Lung (tissue), 12 donors: ENCODE results near the gene IPPK. TPM values are rescaled to one million over a fixed set of nuclear protein-coding genes. Genes with fewer than 3 reads are reported as not detected.
A peak's percentile ranks its signal among the peaks of the same experiment; 100 is the strongest.

Experiments
- ATAC-seq: fragments of 200-7000 bp; cut with Tn5 transposase; one replicate; pipeline ENCODE4 v1.9.1; 2020; ENCODE audit warnings: moderate number of reproducible peaks; ENCODE audit not compliant: insufficient read depth, low FRiP score
- DNase-seq, 3 donors: peaks; one replicate each; pipeline ENCODE4 v3.0.0-alpha.2; 2013 to 2017
- H3K27ac ChIP-seq, 2 donors: one replicate each; pipeline ENCODE4 v1.5.1; 2013; ENCODE audit warnings: mild to moderate bottlenecking in 2 of 2, moderate library complexity in 2 of 2, control low read depth in 1 of 2, inconsistent platforms in 1 of 2, low read depth in 1 of 2, low read length in 1 of 2
- H3K27me3 ChIP-seq, 3 donors: one replicate each; pipeline ENCODE4 v1.5.1; 2013; ENCODE audit warnings: low read length in 2 of 3; ENCODE audit not compliant: control insufficient read depth in 3 of 3, insufficient read depth in 3 of 3
- H3K36me3 ChIP-seq, 4 donors: one replicate each; pipeline ENCODE4 v1.5.1; 2013; ENCODE audit warnings: low read length in 4 of 4, mild to moderate bottlenecking in 1 of 4, moderate library complexity in 1 of 4; ENCODE audit not compliant: control insufficient read depth in 4 of 4, insufficient read depth in 4 of 4
- H3K4me1 ChIP-seq, 5 donors: one replicate each; pipeline ENCODE4 v1.5.1; 2013; ENCODE audit warnings: low read length in 5 of 5, mild to moderate bottlenecking in 2 of 5, moderate library complexity in 1 of 5; ENCODE audit not compliant: control insufficient read depth in 5 of 5, insufficient read depth in 5 of 5
- H3K4me3 ChIP-seq: one replicate; pipeline ENCODE4 v1.5.1; 2013; ENCODE audit warnings: mild to moderate bottlenecking, control low read depth, moderate library complexity
- H3K9ac ChIP-seq, 2 donors: one replicate each; pipeline ENCODE4 v1.5.1; 2013; ENCODE audit warnings: low read length in 2 of 2, control low read depth in 1 of 2; ENCODE audit not compliant: insufficient read depth in 1 of 2
- H3K9me3 ChIP-seq, 4 donors: one replicate each; pipeline ENCODE4 v1.5.1; 2013; ENCODE audit warnings: low read length in 3 of 4, mild to moderate bottlenecking in 1 of 4, moderate library complexity in 1 of 4; ENCODE audit not compliant: control insufficient read depth in 4 of 4, insufficient read depth in 3 of 4
- WGBS, 2 donors: extraction: QIAGEN DNeasy Blood & Tissue Kit; methylation state at CpG; one replicate each; pipeline ENCODE4 v1.1.7; 2013; 5-methylcytosine and 5-hydroxymethylcytosine counted together
- polyA plus RNA-seq, 2 donors: library from polyadenylated mRNA; stranded (reverse); fragments of 200-250 nt; gene quantifications; one replicate each; pipeline ENCODE4 v1.2.1, GENCODE V29; 2013
- total RNA-seq, 2 donors: library from RNA; depleted of rRNA in 1 of 2; stranded (reverse); fragments of >200 nt in 1 of 2; gene quantifications; one replicate each; pipeline ENCODE4 v1.2.1, GENCODE V29; 2014 to 2021
- TF ChIP-seq, protein P1 (sequence below): IDR thresholded peaks from 2 replicates; pipeline ENCODE4 v1.5.1; 2012; ENCODE audit warnings: mild to moderate bottlenecking; ENCODE audit errors: control extremely low read depth, extremely low read depth
- donor health status: control.
- donor health status: control.
- donor health status: Bipolar disorder and iron deficiency.
- donor health status: healthy.
- donor health status: DM: yes; HTN: yes; CAD: no.

IPPK gene
- total and polyA plus RNA-seq, 4 donors, result 6.0 to 9.6 (median 6.8) TPM

DNA sequence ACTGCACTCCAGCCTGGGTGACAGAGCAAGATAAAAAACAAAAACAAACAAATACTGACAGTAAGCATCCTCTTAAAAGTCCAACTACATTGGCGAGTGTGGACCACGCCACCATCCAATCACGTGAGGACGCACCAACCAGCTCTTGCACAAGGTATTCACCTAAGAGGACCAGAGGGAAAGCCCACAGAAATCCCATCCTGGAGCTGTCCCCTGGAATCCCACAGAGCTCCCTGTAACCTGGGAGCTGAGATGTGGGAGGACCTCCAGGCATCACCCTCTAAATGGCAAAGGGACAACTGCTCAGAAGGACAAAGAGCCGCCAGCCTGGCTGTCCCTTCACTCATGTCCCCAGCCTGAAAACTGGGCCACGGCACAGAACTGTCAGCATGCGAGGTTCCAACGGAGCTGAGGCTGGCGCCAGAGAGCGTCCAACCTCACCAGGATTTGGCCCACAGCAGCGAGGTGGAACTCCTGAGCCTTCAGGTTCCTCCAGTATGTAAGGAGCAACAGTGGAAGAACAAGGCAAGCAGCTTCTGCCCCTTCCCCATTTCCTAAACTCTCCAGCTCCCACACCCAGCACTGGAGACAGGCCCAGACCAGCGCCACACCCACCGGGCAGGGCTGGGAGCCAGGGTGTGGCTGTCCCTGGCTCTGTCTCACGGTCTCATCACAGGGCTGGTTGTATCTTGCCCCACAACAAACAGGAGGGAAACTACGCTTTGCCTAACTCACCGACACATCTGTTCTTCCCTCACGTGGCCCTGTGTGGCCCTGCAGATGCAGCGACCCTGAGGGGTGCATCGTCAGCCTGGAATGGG, 15.2 kb downstream of the IPPK start:
- no peak overlapping the region for H3K27ac ChIP-seq
- 93 to 94% methylated on average over 19 of the region's 19 CpGs for WGBS, 2 donors
- no peaks in the 10 kb centered on the region for H3K9me3 ChIP-seq
- TF ChIP-seq, protein P1, sequence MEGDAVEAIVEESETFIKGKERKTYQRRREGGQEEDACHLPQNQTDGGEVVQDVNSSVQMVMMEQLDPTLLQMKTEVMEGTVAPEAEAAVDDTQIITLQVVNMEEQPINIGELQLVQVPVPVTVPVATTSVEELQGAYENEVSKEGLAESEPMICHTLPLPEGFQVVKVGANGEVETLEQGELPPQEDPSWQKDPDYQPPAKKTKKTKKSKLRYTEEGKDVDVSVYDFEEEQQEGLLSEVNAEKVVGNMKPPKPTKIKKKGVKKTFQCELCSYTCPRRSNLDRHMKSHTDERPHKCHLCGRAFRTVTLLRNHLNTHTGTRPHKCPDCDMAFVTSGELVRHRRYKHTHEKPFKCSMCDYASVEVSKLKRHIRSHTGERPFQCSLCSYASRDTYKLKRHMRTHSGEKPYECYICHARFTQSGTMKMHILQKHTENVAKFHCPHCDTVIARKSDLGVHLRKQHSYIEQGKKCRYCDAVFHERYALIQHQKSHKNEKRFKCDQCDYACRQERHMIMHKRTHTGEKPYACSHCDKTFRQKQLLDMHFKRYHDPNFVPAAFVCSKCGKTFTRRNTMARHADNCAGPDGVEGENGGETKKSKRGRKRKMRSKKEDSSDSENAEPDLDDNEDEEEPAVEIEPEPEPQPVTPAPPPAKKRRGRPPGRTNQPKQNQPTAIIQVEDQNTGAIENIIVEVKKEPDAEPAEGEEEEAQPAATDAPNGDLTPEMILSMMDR, result no peak
- peaks cover 0 to 47% (median 2%) of the 10 kb centered on the region in 4 donors for H3K36me3 ChIP-seq
- ATAC-seq (no peak), DNase-seq (no peak)
- H3K27me3 ChIP-seq, result no peaks in the 10 kb centered on the region
- H3K9ac ChIP-seq, result no peak overlapping the region
- no peaks in the 10 kb centered on the region for H3K4me1 ChIP-seq
- no peak overlapping the region for H3K4me3 ChIP-seq

DNA sequence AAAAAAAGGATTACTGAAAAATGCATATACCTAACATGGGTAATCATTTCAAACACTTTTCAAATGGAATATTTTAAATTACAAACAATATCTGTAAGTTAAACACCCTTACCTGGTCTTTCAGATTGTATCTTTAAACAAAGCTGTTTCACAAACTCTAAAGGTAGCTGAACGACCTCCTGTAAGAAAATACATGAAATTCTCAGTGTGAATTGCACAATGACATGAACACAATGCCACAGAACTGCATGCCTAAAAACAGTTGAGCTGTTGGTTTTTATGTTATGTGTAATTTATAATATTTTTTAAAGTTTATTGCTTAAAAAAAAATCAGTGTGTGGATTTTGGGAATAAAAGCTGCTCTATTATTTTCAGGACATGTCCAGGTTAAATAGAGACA, 17.5 kb downstream of the IPPK start:
- peaks cover 7 to 56% (median 12%) of the 10 kb centered on the region in 4 donors for H3K36me3 ChIP-seq
- H3K4me3 ChIP-seq, result no peak overlapping the region
- ATAC-seq, result no peak

DNA sequence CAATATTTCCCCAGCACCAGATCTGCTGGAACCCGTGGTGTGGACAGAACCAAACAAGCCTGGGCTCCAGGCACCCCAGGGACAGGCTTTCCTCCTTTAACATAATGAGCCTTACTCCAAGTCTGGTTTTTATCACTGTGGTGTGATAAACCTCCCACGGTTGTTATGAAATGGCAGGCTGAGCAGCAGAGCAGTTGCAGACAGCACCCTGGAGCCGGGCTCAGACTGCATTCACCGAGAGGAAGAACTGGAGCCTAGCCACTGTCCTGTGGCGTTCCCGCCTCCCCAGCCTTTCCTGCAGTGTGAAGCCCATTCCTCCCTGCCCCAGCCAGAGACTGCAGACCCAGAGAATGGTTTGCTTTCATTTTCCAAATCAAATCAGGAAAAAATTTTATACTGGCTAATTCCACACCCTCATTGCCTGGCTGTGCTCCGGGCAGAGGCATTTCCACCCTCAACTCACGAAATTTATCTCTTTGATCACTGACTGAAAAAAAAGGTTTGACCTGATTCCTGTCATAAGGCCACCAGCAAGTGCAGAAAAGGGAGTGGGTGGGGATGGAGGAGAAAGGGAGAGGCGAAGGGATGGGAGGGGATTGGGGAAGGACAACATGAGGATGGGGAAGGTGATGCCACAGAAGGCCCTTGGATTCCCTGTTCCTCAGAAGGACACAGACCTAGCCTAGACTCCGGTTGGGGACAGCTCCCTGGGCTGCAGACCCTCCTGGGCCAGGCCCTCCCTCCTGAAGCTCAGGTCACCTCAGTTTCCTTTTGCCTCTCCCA, 18.9 kb downstream of the IPPK start:
- 85 to 87% methylated on average over 10 of the region's 10 CpGs for WGBS, 2 donors
- TF ChIP-seq, protein P1, result no peak
- Histone ChIP-seq H3K27ac (no peak overlapping the region), H3K9ac (no peak overlapping the region), H3K9me3 (no peaks in the 10 kb centered on the region), H3K36me3 (peaks cover 9 to 46% (median 15%) of the 10 kb centered on the region in 4 donors), H3K4me1 (no peaks in the 10 kb centered on the region), H3K27me3 (no peaks in the 10 kb centered on the region), H3K4me3 (no peak overlapping the region)
- peak; percentile 27 for ATAC-seq
- no peak for DNase-seq

More for the DNA sequence above, 17.5 kb downstream of the IPPK start:
- Histone ChIP-seq H3K27ac (no peak overlapping the region), H3K9ac (no peak overlapping the region), H3K9me3 (no peaks in the 10 kb centered on the region), H3K4me1 (no peaks in the 10 kb centered on the region), H3K27me3 (no peaks in the 10 kb centered on the region)
- WGBS, 2 donors, result 31 to 51% methylated on average over 1 of the region's 1 CpG
- DNase-seq, result no peak
- TF ChIP-seq, protein P1, result no peak
